K562 (cell line): ENCODE data around the gene CPED1. TPM values are rescaled to one million over a fixed set of nuclear protein-coding genes. Genes with fewer than 3 reads are reported as not detected.

Experiments used
- ARID1B ChIP-seq: fragments of 450-650 bp; IDR thresholded peaks from 2 replicates; pipeline ENCODE4 v1.6.1; 2016; ENCODE audit warnings: antibody characterized with exemption, mild to moderate bottlenecking, inconsistent platforms
- ASH1L ChIP-seq: fragments of 450-650 bp; IDR thresholded peaks from 2 replicates; pipeline ENCODE4 v1.6.1; 2018; ENCODE audit warnings: borderline replicate concordance, mild to moderate bottlenecking, low read depth; ENCODE audit not compliant: partially characterized antibody
- BACH1 ChIP-seq: fragments of 200-800 bp; sonication (Bioruptor generic); IDR thresholded peaks from 2 replicates; pipeline ENCODE4 v1.6.1; 2016; ENCODE audit warnings: missing genetic modification characterization, missing compliant biosample characterization
- CHCHD3 ChIP-seq: fragments of 250-450 bp; sonication (Bioruptor Pico); IDR thresholded peaks from 2 replicates; pipeline ENCODE4 v2.1.2; 2022; ENCODE audit warnings: mild to moderate bottlenecking
- CHD1 ChIP-seq: fragments of 200-600 bp; sonication (generic); IDR thresholded peaks from one replicate; pipeline ENCODE4 v1.6.1; 2012; ENCODE audit warnings: mild to moderate bottlenecking, moderate library complexity, low read length, inconsistent platforms
- CHD4 ChIP-seq: fragments of 200-600 bp; sonication (generic); IDR thresholded peaks from 3 replicates; pipeline ENCODE4 v1.6.1; 2012; ENCODE audit warnings: low read depth, mild to moderate bottlenecking, mixed read lengths, low read length, inconsistent platforms; ENCODE audit not compliant: insufficient read depth, insufficient replicate concordance, poor library complexity, severe bottlenecking
- ERF ChIP-seq: fragments of 450-650 bp; formaldehyde crosslinking; IDR thresholded peaks from 2 replicates; pipeline ENCODE4 v1.4.0; 2020; ENCODE audit warnings: mild to moderate bottlenecking, mixed read lengths
- FOSL1 ChIP-seq: fragments of 200-800 bp; sonication (Bioruptor generic); conservative IDR thresholded peaks from 2 replicates; pipeline ENCODE4 v1.6.1; 2016; ENCODE audit warnings: missing genetic modification characterization, missing compliant biosample characterization
- LEF1 ChIP-seq: fragments of 450-650 bp; IDR thresholded peaks from 2 replicates; pipeline ENCODE4 v1.6.1; 2016; ENCODE audit warnings: mild to moderate bottlenecking
- MYBL2 ChIP-seq, 2 experiments: fragments of 450-650 bp in 1 of 2; sonication (generic) in 1 of 2; formaldehyde crosslinking in 1 of 2; IDR thresholded peaks; 2 replicates each; pipeline versions ENCODE4 v1.6.1 to v1.8.1; 2017 to 2022; ENCODE audit warnings: borderline replicate concordance in 1 of 2, inconsistent platforms in 1 of 2, low read depth in 1 of 2, mild to moderate bottlenecking in 1 of 2, missing genetic modification reagents in 1 of 2, moderate library complexity in 1 of 2
- NCOA6 ChIP-seq: fragments of 450-650 bp; IDR thresholded peaks from 2 replicates; pipeline ENCODE4 v1.6.1; 2017; ENCODE audit warnings: mild to moderate bottlenecking
- NELFE ChIP-seq: IDR thresholded peaks from 2 replicates; pipeline ENCODE4 v1.6.1; 2011; ENCODE audit warnings: mild to moderate bottlenecking; ENCODE audit not compliant: insufficient read depth, insufficient read length
- NFE2L1 ChIP-seq: fragments of 450-650 bp; IDR thresholded peaks from 2 replicates; pipeline ENCODE4 v1.6.1; 2016; ENCODE audit warnings: missing genetic modification characterization, low read depth, mild to moderate bottlenecking, missing compliant biosample characterization, moderate library complexity, borderline replicate concordance
- RBM17 ChIP-seq: fragments of 200-400 bp; formaldehyde crosslinking; IDR thresholded peaks from 2 replicates; pipeline ENCODE4 v1.6.1; 2017; ENCODE audit warnings: low read depth, mild to moderate bottlenecking, low read length, borderline replicate concordance
- SFPQ ChIP-seq: fragments of 200-400 bp; formaldehyde crosslinking; IDR thresholded peaks from 2 replicates; pipeline ENCODE4 v1.6.1; 2017; ENCODE audit warnings: mild to moderate bottlenecking, low read depth, low read length, moderate library complexity
- SMC3 ChIP-seq: conservative IDR thresholded peaks from 2 replicates; pipeline ENCODE4 v1.6.1; 2011; ENCODE audit warnings: low read depth, low read length, improper control_type of control experiment; ENCODE audit not compliant: insufficient read depth
- SP1 ChIP-seq: sonication (generic); formaldehyde crosslinking; IDR thresholded peaks from 2 replicates; pipeline ENCODE4 v1.8.1; 2022; ENCODE audit warnings: mild to moderate bottlenecking, missing genetic modification reagents
- SRSF3 ChIP-seq: fragments of 200-400 bp; formaldehyde crosslinking; IDR thresholded peaks from 2 replicates; pipeline ENCODE4 v1.6.1; 2016; ENCODE audit warnings: mild to moderate bottlenecking, low read length, moderate library complexity; ENCODE audit not compliant: insufficient read depth
- ZNF766 ChIP-seq: fragments of 200-800 bp; sonication (Bioruptor generic); conservative IDR thresholded peaks from 2 replicates; pipeline ENCODE4 v1.6.1; 2016; ENCODE audit warnings: missing genetic modification characterization, missing compliant biosample characterization
- ZNF79 ChIP-seq: fragments of 250-450 bp; sonication (Bioruptor Pico); IDR thresholded peaks from 2 replicates; pipeline ENCODE4 v1.4.0; 2020; ENCODE audit warnings: low read depth, mild to moderate bottlenecking, moderate library complexity
- ZNF830 ChIP-seq: fragments of 250-450 bp; sonication (Bioruptor Pico); IDR thresholded peaks from 2 replicates; pipeline ENCODE4 v1.5.0; 2021; ENCODE audit warnings: mild to moderate bottlenecking
- polyA plus RNA-seq, 8 experiments: library from polyadenylated mRNA; depleted of rRNA in 4 of 8; stranded (reverse) in 5 of 8; unstranded in 3 of 8; fragments of >200 nt; fragmentation: Nextera tagmentation in 2 of 8; fragmentation: Illumina TruSeq in 1 of 8; extraction: Ambion mirVana in 2 of 8; extraction: Trizol in 1 of 8; gene quantifications; 2 replicates each; pipeline versions ENCODE4 v1.2.1 to v1.2.3, GENCODE V29; 2011 to 2014; ENCODE audit warnings: inconsistent platforms in 1 of 8, missing spikeins in 1 of 8
- total RNA-seq, 7 experiments: library from RNA; depleted of rRNA in 6 of 7; stranded (reverse); fragments of >200 nt in 6 of 7; fragmentation: Illumina TruSeq in 2 of 7; extraction: Trizol in 2 of 7; gene quantifications; 2 replicates each; pipeline versions ENCODE4 v1.2.1 to v1.2.3, GENCODE V29; 2011 to 2021; ENCODE audit warnings: low replicate concordance in 1 of 7
- TF ChIP-seq, protein P1 (sequence below): fragments of 200-800 bp; sonication (Bioruptor generic); IDR thresholded peaks from 2 replicates; pipeline ENCODE4 v1.6.1; 2017; ENCODE audit warnings: missing genetic modification characterization, missing compliant biosample characterization
- TF ChIP-seq, protein P2 (sequence below): sonication (generic); IDR thresholded peaks from 2 replicates; pipeline ENCODE4 v1.6.1; 2016

Gene CPED1
- total and polyA plus RNA-seq, 9 of the 15 experiments (the other 6 are each of a cell fraction or from before 2014, with no cell fraction given) = 195 to 393 (median 290) TPM

DNA sequence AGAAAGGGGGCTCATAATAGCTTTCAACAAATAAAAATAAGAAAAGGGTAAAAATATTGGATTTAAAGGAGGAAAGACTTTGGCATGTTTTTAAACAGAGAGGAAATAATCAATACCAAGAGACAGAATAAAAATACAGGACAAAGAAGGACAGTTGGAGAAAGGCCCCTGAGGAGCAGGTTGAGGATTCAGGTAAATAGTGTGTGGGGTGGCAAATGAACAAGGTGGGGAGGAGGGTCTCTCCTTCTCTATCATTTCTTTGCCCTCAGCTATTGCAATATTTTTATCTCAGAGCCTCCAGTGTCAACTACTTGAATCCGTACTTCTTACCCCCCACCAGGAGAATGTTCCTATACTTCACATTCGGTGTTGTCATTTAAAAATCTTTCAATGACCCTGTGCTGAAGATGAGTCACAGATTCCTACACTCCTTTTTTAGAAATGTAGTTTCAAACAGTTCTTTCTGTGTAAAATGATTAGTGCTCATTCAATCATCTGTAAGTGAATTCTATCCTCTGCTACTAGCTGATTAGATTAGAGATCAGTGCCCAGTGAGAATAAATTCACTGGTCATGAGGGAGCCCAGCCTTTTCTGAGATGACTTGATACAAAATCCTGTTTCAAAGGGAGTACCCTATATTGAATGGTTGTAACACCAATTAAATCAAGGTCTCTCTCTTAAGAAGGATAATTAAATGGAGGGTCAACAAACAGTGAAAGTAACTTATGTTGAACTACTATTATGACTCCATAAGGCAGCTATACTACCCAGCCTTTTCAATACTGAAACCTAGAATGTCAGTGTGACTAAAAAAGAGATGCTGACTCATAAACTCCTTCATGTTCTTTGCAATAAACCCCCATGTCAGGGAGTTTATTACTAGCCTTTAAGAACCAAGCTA is 289.9 kb downstream of the CPED1 start (continued):
- TF ChIP-seq, protein P1, sequence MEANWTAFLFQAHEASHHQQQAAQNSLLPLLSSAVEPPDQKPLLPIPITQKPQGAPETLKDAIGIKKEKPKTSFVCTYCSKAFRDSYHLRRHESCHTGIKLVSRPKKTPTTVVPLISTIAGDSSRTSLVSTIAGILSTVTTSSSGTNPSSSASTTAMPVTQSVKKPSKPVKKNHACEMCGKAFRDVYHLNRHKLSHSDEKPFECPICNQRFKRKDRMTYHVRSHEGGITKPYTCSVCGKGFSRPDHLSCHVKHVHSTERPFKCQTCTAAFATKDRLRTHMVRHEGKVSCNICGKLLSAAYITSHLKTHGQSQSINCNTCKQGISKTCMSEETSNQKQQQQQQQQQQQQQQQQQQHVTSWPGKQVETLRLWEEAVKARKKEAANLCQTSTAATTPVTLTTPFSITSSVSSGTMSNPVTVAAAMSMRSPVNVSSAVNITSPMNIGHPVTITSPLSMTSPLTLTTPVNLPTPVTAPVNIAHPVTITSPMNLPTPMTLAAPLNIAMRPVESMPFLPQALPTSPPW (CRISPR knock-in tag) = no peak; the same call in 1 of the 2 replicates
- TF ChIP-seq, protein P2, sequence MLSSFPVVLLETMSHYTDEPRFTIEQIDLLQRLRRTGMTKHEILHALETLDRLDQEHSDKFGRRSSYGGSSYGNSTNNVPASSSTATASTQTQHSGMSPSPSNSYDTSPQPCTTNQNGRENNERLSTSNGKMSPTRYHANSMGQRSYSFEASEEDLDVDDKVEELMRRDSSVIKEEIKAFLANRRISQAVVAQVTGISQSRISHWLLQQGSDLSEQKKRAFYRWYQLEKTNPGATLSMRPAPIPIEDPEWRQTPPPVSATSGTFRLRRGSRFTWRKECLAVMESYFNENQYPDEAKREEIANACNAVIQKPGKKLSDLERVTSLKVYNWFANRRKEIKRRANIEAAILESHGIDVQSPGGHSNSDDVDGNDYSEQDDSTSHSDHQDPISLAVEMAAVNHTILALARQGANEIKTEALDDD = peak; percentile 66; the same call in 1 of the 2 replicates
- TF ChIP-seq ZNF79 = no peak
- 0 out of 2 replicates have a peak, but pooled peaks have one; percentile 47 for TF ChIP-seq LEF1
- no peak for TF ChIP-seq NCOA6
- TF ChIP-seq ERF (CRISPR knock-in tag) = no peak
- no peak for TF ChIP-seq BACH1 (tag)
- TF ChIP-seq ZNF766 (CRISPR knock-in tag) = no peak
- no peak for TF ChIP-seq ASH1L
- TF ChIP-seq RBM17 = no peak
- no peak for TF ChIP-seq SRSF3
- no peak for TF ChIP-seq SP1
- TF ChIP-seq SMC3 = no peak
- TF ChIP-seq NELFE = no peak
- TF ChIP-seq FOSL1 = peak; percentile 96
- no peak for TF ChIP-seq ZNF830 (CRISPR knock-in tag)
- no peak for TF ChIP-seq CHD1
- no peak for TF ChIP-seq CHCHD3 (CRISPR knock-in tag)
- TF ChIP-seq NFE2L1 (tag) = no peak; the same call in 1 of the 2 replicates
- peak; percentile 95 for TF ChIP-seq ARID1B
- TF ChIP-seq SFPQ = no peak
- TF ChIP-seq CHD4 = no peak
- TF ChIP-seq MYBL2 (IDR thresholded peaks at IDR 0.05; ENCODE audit: low read depth) = no peak; the same call in 1 of the 2 replicates
- no peak for TF ChIP-seq MYBL2 (CRISPR knock-in tag; IDR thresholded peaks at IDR 0.05; ENCODE audit: borderline replicate concordance)
